Smooth muscle cell (in vitro differentiated cells): Measurements from ENCODE around the gene RRP15. TPM values are rescaled to one million over a fixed set of nuclear protein-coding genes. Genes with fewer than 3 reads are reported as not detected.

Experiments used
- DNase-seq: peaks from one replicate; lab custom pipeline; 2025; ENCODE audit not compliant: unreplicated experiment; lab: John Stamatoyannopoulos, UW
- H2AFZ ChIP-seq: fragments of 200-600 bp; sonication (generic); 2 replicates; pipeline ENCODE4 v1.6.0; 2016; ENCODE audit warnings: antibody characterized with exemption, low read depth, mild to moderate bottlenecking
- H3F3A ChIP-seq: fragments of 200-600 bp; sonication (generic); 2 replicates; pipeline ENCODE4 v1.6.0; 2017; ENCODE audit warnings: antibody characterized with exemption, low read depth
- H3K27ac ChIP-seq: fragments of 200-600 bp; sonication (generic); 2 replicates; pipeline ENCODE4 v1.5.1; 2016; ENCODE audit warnings: low read depth, mild to moderate bottlenecking
- H3K27me3 ChIP-seq: fragments of 200-600 bp; sonication (generic); 2 replicates; pipeline ENCODE4 v1.6.1; 2016; ENCODE audit warnings: low read depth, mild to moderate bottlenecking
- H3K36me3 ChIP-seq: fragments of 200-600 bp; sonication (generic); 2 replicates; pipeline ENCODE4 v1.5.1; 2016; ENCODE audit warnings: low read depth
- H3K4me1 ChIP-seq: fragments of 200-600 bp; sonication (generic); 2 replicates; pipeline ENCODE4 v1.5.1; 2016; ENCODE audit warnings: low read depth
- H3K4me2 ChIP-seq: fragments of 200-600 bp; sonication (generic); 2 replicates; pipeline ENCODE4 v1.6.0; 2016; ENCODE audit warnings: mild to moderate bottlenecking
- H3K4me3 ChIP-seq: fragments of 200-600 bp; sonication (generic); 2 replicates; pipeline ENCODE4 v1.5.1; 2016; ENCODE audit warnings: mild to moderate bottlenecking
- H3K79me2 ChIP-seq: fragments of 200-600 bp; sonication (generic); 2 replicates; pipeline ENCODE4 v1.6.0; 2016; ENCODE audit warnings: low read depth, mild to moderate bottlenecking
- H3K9ac ChIP-seq: fragments of 200-600 bp; sonication (generic); 2 replicates; pipeline ENCODE4 v1.6.0; 2016; ENCODE audit warnings: low read depth
- H3K9me3 ChIP-seq: fragments of 200-600 bp; sonication (generic); replicated peaks from 2 replicates; pipeline ENCODE4 v1.5.1; 2016; ENCODE audit warnings: low read depth
- H4K20me1 ChIP-seq: fragments of 200-600 bp; sonication (generic); 2 replicates; pipeline ENCODE4 v1.6.0; 2016; ENCODE audit warnings: low read depth
- WGBS: methylation state at CpG from one replicate; pipeline ENCODE4 v1.1.7; 2016; ENCODE audit warnings: low lambda C conversion rate; 5-methylcytosine and 5-hydroxymethylcytosine counted together
- polyA plus RNA-seq: library from polyadenylated mRNA; unstranded; fragments of >200 nt; fragmentation: Nextera tagmentation; extraction: Ambion mirVana; gene quantifications from 2 replicates; pipeline ENCODE4 v1.2.1, GENCODE V29; 2016
- total RNA-seq: library from RNA; depleted of rRNA; stranded (reverse); fragments of >200 nt; gene quantifications from 2 replicates; pipeline ENCODE4 v1.2.3, GENCODE V29; 2014
- TF ChIP-seq, protein P1 (sequence below): fragments of 200-600 bp; sonication (generic); IDR thresholded peaks from 2 replicates; pipeline ENCODE4 v1.5.1; 2017; ENCODE audit warnings: borderline replicate concordance, mild to moderate bottlenecking, antibody characterized with exemption; ENCODE audit not compliant: insufficient read depth, poor library complexity, severe bottlenecking

Gene RRP15
- total and polyA plus RNA-seq, 2 experiments from 2014 or later: 6.6 to 13.2 TPM

DNA sequence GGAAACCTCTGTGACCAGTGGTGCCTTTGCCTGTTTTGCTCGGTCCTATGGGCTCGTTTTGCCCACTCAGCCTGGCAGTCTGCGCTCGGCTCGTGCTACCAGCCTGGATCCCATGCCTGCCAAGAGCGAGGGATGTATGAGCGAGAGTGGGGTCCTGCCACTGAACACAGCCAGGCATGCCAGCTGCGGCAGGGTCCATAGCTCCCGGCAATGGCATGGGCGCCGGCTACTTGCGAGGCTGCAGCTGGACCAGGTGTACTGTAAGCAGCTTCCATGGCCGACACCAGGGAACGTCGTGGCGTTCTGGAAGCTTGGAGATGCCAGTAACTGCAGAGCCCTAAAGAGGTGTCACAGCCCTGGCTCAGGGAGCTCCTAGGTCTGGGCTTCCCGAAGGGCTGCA is 37.7 kb downstream of the RRP15 start:
- H3K9me3 ChIP-seq: no peaks in the 10 kb centered on the region
- H3K4me3 ChIP-seq: no peak overlapping the region
- no peaks in the 10 kb centered on the region for H3K4me1 ChIP-seq
- peaks cover 4% of the 10 kb centered on the region for H3K36me3 ChIP-seq
- H3F3A ChIP-seq: no peaks in the 10 kb centered on the region
- H3K27me3 ChIP-seq: no peaks in the 10 kb centered on the region
- no peaks in the 10 kb centered on the region for H4K20me1 ChIP-seq
- H3K9ac ChIP-seq: no peak overlapping the region
- no peak for DNase-seq
- TF ChIP-seq, protein P1, sequence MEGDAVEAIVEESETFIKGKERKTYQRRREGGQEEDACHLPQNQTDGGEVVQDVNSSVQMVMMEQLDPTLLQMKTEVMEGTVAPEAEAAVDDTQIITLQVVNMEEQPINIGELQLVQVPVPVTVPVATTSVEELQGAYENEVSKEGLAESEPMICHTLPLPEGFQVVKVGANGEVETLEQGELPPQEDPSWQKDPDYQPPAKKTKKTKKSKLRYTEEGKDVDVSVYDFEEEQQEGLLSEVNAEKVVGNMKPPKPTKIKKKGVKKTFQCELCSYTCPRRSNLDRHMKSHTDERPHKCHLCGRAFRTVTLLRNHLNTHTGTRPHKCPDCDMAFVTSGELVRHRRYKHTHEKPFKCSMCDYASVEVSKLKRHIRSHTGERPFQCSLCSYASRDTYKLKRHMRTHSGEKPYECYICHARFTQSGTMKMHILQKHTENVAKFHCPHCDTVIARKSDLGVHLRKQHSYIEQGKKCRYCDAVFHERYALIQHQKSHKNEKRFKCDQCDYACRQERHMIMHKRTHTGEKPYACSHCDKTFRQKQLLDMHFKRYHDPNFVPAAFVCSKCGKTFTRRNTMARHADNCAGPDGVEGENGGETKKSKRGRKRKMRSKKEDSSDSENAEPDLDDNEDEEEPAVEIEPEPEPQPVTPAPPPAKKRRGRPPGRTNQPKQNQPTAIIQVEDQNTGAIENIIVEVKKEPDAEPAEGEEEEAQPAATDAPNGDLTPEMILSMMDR: no peak
- no peak overlapping the region for H2AFZ ChIP-seq
- no peak overlapping the region for H3K4me2 ChIP-seq
- WGBS: 97% methylated on average over 17 of the region's 17 CpGs
- no peaks in the 10 kb centered on the region for H3K79me2 ChIP-seq
- no peak overlapping the region for H3K27ac ChIP-seq

DNA sequence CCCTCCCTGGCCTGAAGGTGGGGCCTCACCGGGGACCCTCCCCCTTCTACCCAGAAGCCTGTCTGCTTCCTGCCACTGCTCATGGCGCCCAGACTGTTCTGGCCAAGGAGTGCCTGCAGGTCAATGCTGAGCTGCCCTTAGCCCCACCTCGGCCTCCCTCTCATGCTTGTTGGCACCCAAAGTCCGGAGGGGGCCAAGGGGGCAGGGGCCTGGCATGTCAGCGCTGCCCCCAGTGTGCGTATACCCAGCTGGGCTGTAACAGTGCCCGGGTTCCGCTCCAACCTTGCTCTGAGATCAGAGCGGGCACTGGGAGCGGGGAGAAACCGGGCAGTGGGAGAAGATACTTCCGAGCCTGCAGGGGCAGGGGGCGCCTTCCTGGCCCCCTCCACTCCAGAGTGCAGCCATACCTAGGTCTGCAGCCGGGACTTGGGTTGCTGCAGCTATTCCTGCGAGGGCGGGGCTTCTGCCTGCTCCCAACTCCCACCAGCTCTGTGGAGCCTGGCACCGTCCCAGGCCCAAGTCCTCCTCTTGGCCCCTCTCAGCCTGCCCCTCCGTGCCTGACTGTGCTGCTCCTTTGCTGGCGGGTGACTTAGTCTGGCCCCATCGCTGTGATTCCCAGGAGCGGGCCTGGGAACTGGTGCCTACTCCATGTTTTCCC is 38.6 kb downstream of the RRP15 start:
- no peak overlapping the region for H3K9ac ChIP-seq
- H3K4me2 ChIP-seq: no peak overlapping the region
- no peak overlapping the region for H2AFZ ChIP-seq
- no peak overlapping the region for H3K4me3 ChIP-seq
- TF ChIP-seq, protein P1: no peak
- no peak overlapping the region for H3K27ac ChIP-seq
- no peaks in the 10 kb centered on the region for H3K27me3 ChIP-seq
- DNase-seq: no peak
- no peaks in the 10 kb centered on the region for H4K20me1 ChIP-seq
- peaks cover 4% of the 10 kb centered on the region for H3K36me3 ChIP-seq
- no peaks in the 10 kb centered on the region for H3F3A ChIP-seq
- H3K79me2 ChIP-seq: no peaks in the 10 kb centered on the region
- 97% methylated on average over 21 of the region's 21 CpGs for WGBS
- H3K4me1 ChIP-seq: no peaks in the 10 kb centered on the region
- no peaks in the 10 kb centered on the region for H3K9me3 ChIP-seq

DNA sequence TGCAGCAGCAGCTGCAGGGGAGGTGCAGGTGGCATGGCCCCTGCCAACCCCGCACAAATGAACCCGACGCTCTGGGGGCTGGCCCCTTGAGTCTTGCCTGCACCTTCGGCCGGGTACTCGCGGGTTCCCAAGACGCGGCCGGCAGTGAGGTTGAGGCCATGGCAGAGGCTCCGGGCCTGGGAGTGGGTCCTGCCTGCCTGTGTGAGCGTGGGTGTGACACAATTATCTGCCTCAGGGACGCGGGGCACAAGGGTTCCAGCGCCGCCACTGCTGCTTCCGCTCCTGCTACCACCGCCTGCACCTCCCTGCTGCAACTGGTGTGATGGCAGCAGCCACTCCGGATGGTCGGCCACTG is 39.1 kb downstream of the RRP15 start:
- H3F3A ChIP-seq: no peaks in the 10 kb centered on the region
- TF ChIP-seq, protein P1: no peak
- H3K27me3 ChIP-seq: no peaks in the 10 kb centered on the region
- H3K36me3 ChIP-seq: peaks cover 4% of the 10 kb centered on the region
- H3K4me2 ChIP-seq: no peak overlapping the region
- no peak overlapping the region for H3K4me3 ChIP-seq
- H3K4me1 ChIP-seq: no peaks in the 10 kb centered on the region
- H3K79me2 ChIP-seq: no peaks in the 10 kb centered on the region
- no peak overlapping the region for H3K27ac ChIP-seq
- H3K9me3 ChIP-seq: no peaks in the 10 kb centered on the region
- no peak for DNase-seq
- no peaks in the 10 kb centered on the region for H4K20me1 ChIP-seq
- H2AFZ ChIP-seq: no peak overlapping the region
- WGBS: 97% methylated on average over 20 of the region's 20 CpGs
- H3K9ac ChIP-seq: no peak overlapping the region

DNA sequence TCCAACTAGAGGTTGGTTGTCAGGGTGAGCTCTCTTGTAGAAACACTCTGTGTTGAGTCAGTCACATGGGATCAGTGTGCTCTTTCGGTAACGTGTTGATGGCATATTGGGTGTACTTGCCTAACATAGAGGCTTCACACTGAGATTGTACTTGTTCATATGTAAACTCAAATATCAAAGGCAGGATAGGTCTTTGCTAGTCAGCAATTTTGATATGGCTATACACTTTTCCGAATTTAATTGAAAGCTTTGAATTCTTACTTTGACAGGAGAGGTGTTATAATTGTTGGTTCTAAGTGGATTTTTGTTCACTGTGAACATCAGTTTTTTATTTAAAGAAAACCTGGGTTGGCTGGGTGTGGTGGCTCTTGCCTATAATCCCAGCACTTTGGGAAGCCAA is 43.7 kb downstream of the RRP15 start:
- no peak for DNase-seq
- 94% methylated on average over 3 of the region's 3 CpGs for WGBS
- Histone ChIP-seq H3K27ac (no peak overlapping the region), H2AFZ (no peak overlapping the region), H3K36me3 (no peaks in the 10 kb centered on the region), H3K9me3 (no peaks in the 10 kb centered on the region), H3F3A (no peaks in the 10 kb centered on the region), H3K4me3 (no peak overlapping the region), H3K4me1 (no peaks in the 10 kb centered on the region), H3K27me3 (no peaks in the 10 kb centered on the region), H3K4me2 (no peak overlapping the region), H4K20me1 (no peaks in the 10 kb centered on the region), H3K79me2 (no peaks in the 10 kb centered on the region), H3K9ac (no peak overlapping the region)
- TF ChIP-seq, protein P1: no peak
